HG03060 (cell line): ENCODE measurements around the gene MANSC1.
"Not testable (repeated sequence)": the region's sequence is repeated elsewhere in the genome, so short reads cannot be mapped to it uniquely, and the experiment has no call there.

Source experiments
- ATAC-seq: cut with Tn5 transposase; IDR thresholded peaks from one replicate; pipeline ENCODE4 v1.9.1; 2021; ENCODE audit warnings: low read depth, moderate number of reproducible peaks; ENCODE audit not compliant: unreplicated experiment

MANSC1 gene

DNA sequence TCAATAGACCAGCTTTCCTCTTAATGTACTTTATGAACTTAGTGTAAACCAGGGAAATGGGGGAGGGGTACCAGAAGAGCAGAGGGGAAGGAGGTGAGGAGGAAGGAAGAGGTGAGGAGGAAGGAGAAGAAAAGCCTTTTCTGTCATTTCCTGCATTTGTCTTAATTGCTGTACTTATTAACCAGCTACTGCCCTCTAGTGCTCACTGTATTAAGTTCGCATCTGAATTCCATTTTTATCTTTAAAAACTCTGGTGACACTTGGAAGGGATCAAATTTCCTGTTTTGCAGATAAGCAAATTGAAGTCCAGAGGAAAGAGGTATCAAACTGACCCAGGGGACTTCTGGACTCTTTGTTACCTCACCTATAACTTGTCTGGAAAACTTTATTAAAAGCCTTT, 22.2 kb downstream of the MANSC1 start:
- ATAC-seq, result no peak

DNA sequence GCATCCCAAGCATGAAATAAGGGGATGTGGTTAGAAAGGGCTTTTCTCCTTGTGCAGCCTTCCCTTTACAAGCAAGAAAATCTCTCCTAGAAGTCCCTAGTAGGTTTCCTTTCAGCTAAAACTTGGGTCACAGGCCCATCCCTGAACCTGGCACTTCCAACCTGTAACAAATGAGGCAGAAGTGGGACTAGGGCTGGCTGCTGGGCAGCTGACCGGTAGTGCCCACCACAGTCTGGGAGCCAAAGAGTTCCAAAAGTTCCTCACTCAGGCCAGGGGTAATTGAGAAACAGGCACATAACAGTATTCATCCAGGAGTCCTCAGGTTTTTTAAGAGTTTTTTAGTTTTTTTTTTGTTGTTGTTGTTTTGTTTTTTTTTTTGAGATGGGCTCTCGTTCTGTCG, 23.8 kb downstream of the MANSC1 start:
- no peak for ATAC-seq

DNA sequence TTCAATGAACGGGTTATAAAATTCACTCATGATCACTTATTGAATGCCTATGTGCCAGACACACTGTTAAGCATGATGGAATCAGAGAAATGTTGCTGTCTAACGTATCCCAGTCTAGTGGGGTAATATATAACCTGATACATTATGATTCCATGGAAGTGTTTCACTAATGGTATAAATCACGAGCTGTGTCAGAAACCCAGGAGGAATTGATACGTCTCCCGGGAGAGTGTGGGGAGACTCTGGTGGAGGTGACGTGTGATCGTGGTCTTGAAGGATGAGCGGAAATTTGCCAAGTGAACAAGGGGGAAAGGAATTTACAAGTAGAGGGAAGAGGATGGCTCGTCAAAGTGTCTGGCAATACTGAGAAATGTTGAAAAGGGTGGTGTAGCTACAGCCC, 26.5 kb downstream of the MANSC1 start:
- ATAC-seq, result no peak

DNA sequence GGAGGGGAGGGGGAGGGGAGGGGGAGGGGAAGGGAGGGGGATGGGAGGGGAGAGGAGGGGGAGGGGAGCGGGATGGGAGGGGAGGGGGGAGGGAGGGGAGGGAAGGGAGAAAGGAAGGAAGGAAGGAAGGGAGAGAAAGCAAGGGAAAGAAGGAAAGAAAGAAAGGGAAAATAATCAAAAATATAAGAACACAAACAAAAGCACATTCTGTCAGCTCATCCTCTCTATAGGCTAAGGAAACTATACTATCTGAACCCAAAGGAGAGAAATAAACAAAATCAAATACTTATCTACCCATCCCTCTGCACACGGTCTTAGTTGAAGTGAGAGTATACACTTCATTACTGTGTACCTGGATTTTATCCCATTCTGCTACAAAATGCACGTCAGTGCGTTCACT, 26.9 kb downstream of the MANSC1 start:
- ATAC-seq, result no peak

DNA sequence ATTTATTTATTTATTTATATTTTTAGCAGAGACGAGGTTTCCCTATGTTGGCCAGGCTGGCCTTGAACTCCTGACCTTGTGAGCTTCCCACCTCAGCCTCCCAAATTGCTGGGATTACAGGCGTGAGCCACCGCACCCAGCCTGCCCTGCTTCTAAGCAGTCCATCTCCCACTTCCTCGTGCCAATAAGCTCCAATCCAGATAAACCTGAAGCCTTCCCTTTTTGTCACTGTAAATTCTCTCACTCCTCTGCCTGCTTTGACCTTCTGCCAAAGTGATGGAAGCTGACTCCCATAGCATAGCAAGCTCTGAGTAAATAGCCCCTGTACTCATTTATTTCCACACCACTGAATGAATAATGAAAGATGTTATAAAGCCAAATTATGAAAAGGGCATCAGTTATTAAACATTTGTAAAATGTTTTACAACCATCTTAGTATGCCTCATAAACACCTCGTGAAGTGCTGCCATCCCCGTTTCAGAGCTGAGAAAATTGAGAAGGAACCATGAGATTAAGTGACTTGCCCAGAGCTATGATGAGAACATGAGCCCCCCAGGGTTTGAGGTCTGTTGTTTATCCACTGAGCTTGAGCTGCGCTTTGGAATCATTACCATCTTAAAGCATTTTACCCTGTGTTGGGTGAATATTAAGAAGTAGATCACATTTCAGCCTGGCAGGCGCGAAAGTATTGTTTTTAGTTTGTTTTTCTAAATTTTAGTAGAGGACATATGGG, 30.4 kb downstream of the MANSC1 start:
- ATAC-seq, result no peak

DNA sequence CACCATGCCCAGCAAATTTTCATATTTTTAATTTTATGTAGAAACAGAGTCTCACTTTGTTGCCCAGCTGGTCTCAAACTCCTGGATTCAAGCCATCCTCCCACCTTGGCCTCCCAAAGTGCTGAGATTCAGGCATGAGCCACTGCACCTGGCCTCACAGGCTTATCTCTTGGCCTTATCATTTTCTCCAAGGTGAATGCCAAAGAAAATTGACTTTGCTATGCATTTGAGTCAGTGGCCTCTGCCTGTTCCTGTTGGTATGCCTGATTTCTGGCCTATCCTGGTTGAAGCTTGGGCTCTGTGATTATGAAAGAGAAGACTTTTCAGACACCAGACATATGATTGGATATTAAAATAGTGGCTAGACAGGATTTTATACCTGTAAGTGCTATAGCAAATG, 34.2 kb downstream of the MANSC1 start:
- ATAC-seq, result no peak

DNA sequence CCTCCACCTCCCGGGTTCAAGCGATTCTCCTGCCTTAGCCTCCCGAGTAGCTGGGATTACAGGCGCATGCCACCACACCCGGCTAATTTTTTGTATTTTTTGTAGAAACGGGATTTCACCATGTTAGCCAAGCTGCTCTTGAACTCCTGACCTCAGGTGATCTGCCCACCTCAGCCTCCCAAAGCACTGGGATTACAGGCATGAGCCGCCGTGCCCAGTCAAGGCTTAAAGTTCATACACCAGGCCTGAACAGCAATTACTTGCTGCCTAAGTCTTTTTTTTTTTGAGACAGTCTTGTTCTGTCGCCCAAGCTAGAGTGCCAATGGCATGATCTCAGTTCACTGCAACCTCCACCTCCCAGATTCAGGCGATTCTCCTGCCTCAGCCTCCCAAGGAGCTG, 39.3 kb downstream of the MANSC1 start:
- ATAC-seq, result not testable (repeated sequence)

DNA sequence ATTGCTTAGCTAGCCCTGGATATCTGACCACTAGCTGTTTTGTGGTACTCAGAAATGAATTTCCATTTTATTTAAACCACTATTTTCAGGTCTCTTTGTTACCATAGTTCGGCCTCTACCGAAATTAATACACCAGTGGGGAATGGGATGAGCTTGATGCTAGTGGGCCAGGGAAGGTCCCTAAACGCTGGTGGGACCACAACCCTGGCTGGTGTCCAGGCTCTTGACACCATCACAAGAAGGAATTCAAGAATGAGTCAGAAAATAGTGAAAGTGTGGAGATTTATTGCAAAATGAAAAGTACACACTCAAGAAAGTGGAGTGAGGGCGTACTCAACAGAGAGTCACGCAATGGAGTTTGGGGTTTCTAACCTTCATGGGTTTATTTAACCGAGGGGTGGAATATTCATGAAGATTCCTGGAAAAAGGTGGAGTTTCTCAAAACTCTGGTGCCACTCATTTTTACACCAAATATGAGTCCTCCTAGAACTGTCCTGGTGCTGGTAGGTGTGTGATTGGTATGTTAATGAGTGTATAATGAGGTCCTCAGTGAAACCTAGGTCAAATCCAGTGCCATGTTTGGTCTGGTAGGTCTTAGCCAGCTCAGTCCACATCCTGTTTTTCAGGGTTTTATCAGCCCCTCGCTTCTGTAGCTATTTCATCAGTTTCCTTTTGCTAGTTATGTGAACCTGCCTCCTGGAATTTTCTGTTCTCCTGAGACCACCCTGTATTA, 44.3 kb downstream of the MANSC1 start:
- no peak for ATAC-seq

DNA sequence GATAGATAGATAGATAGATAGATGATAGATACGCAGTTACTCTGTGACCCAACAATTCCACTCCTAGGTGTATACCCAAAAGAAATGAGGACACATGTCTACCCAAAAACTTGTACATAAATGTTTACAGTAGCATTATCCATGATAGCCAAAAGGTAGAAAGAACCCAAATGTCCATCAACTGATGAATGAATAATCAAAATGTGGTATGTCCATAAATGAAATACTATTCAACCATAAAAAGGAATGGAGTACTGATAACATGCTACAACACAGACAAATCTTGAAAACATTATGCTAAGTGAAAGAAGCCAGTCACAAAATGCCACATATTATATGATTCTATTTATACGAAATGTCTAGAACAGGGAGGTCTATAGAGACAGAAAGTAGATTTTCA, 47.1 kb downstream of the MANSC1 start:
- ATAC-seq, result no peak

DNA sequence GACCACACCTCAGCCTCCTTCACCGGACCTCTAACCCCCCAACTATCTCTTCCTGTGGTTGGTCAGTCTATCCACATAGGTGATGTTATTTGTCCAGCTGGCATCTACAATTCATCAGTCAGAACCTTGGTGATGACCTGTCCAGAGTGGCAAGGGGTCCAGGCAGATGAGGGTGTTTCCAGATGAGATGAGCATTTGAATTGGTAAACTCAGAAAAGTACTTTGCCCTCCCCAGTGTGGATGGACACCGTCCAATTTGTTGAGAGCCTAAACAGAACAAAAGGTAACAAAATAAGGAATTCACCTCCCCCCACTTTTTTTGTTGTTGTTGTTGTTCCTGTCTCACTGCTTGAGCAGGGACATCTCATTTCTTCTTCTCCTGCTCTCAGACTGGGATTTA, 48.9 kb downstream of the MANSC1 start:
- ATAC-seq, result no peak

DNA sequence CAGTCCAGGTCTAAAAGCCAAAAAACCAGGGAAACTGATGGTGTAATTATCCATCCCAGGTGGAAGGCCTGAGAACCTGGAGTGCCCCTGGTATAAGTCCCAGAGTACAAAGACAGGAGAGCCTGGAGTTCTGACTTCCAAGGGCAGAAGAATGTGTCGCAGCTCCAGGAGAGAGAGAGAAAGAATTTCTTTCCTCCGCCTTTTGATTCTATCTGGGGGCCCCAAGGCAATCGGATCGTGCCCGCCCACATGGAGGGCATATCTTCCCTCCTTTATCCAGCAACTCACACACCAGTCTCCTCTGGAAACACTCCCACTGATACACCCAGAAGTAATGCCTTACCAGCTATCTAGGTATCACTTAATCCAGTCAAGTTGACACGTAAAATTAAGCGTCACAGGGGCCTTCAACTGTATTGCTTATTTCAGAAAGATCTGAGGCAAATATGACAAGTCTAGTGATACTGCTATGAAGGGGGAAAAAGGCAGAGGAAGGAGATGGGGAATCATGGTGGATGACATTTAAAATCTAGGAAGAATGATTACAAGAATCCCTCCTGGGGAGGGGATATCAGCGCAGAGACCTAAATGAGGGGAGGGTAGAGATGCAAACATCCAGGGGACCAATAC, 52.7 kb downstream of the MANSC1 start:
- ATAC-seq, result no peak

DNA sequence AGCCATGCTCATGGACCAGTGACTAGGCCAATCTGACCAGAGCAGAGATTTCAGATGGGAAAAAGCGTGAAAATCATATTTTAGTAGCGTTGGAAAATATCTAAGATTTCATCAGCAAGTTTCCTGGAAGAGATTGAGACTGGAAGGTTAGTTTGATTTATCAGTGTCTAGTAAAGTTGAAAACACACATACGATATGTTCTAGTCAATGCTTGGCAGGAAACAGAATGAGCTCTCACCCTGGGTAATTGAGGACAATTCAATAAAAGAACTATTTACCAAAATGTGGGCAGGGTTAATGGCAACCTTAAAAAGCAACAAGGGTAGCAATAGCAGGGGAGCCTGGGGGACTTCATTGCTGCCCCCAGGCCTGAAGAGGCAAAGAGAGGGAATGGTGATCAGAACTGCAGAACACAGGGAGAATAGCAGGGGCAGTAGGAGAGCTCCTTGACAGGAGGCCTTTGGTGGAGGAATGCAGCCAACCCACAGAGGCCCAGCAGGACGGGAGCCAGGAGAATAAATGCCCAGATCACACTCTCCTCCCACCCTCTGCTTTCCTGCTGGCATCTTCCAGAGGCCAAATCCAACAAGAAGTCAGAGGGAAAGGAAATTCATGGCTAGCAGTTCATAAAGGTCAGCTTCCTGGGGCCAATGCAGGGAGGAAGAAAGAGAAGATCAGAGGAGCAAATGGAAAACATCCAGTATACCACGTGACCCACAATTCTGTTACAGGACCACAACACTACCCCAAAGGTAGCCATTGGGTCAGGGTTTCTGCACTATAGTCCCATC, 55.6 kb downstream of the MANSC1 start:
- ATAC-seq, result no peak

DNA sequence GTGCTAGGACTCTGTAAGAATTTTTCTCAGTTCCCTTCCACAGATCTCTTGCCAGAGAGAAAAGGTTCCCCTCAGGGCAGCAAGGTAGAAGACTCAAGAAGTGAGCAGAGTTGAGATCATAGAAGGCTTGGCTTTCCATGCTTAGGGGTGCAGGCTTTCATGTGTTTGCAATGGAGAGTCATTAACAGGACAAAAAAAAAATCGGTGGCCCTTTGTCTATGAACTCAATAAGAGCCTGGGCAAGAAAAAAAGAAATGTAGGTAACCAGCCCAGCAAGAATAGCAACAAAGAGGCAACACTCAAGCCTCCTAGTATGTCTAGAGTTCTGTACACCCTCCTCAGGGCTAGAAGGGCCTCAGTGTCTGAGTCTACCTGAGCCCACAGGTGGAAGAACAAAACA, 59.8 kb downstream of the MANSC1 start:
- ATAC-seq, result no peak

DNA sequence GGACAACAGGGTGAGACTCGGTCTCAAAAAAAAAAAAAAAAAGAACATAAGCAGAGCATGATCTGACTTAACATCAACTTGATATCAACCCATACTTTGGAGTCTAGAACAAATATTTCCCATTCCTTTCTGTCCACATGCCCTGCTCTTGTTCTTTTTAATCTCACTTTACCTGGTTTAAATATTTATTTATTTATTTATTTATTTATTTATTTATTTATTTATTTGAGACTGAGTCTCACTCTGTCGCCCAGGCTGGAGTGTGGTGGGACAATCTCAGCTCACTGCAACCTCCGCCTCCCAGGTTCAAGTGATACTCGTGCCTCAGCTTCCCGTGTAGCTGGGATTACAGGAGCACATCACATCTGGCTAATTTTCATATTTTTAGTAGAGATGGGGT, 63.6 kb downstream of the MANSC1 start:
- ATAC-seq, result no peak

DNA sequence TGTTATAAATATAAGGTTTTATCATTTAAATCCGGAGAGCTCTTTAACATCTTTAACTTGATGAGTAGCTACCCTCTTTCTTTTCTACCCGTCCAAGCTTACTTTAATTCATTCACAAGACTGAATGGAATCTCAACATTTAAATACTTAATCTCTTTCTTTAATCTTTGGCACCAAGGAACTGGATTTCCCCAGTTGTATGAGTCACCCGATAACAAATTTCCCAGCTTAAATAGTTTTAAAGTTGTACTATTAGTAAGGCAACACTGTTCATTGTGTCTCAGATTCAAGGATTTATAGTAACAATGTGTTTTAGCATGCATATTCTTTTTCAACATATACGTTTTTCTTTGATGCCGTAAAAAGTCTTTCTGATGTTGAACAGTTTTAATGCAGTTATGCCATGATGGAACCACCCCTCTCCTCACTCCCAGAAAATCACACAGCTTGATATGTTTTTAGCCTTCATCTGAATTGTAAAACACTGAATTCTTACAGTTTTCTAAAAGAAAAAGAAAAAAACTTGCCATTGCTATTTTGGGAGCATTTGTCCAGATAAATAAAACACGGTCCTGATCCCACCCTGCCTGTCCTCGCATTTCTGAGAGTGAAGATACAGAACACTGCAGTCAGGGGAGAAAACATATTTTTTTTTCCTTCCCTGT, 67.1 kb downstream of the MANSC1 start:
- no peak for ATAC-seq

DNA sequence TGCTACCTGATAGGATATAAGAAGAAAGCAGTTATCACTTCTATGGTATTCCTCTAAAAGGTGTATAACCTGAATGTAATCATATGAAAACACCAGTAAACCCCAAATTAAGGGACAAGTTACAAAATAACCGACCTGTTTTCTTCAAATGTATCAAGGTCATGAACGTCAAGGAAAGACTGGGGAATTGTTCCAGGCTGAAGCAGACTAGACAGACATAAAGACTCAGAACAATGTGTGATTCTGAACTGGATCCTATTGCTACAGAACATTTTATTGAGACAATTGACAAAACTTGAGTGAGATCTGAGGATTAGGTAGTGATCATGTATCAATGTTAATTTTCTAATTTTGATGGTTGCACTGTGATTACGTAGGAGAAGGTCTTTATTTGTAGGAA, 67.8 kb downstream of the MANSC1 start:
- no peak for ATAC-seq

DNA sequence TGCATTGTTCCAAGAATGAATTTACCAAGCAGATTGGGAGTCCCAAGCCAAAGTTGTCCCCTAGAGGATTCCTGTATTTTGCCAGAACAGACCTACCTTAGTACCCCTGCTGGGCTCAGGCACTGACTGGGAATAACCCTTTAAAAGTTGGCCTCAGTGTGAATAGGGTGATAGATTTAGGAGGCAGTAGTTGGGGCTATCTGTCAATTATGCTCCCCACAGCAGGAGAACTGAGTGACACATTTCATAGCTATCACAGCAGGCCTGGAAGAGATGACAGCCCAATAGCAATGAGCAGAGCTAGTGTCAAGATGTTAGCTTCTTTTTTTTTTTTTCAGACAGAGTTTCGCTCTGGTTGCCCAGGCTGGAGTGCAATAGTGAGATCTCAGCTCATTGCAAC, 68.9 kb downstream of the MANSC1 start:
- no peak for ATAC-seq

DNA sequence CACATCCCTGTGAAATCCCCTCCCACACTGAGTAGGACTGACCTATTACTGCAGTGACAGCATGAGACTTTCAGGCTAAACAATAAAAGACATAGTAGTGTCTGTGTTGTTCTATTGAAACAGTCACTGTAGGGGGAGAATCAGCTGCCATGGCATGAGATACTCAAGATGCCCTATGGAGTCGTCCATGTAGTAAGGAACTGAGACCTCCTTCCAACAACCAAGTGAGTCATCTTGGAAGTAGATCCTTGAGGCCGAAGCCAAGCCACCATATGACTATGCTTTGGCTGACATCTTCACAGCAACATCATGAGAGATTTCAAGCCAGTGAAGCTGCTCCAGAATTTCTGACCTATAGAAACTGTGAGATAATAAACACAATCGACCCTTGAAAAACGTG, 71.1 kb downstream of the MANSC1 start:
- no peak for ATAC-seq
